ENCODE results near the gene CDK5RAP3.

DNA sequence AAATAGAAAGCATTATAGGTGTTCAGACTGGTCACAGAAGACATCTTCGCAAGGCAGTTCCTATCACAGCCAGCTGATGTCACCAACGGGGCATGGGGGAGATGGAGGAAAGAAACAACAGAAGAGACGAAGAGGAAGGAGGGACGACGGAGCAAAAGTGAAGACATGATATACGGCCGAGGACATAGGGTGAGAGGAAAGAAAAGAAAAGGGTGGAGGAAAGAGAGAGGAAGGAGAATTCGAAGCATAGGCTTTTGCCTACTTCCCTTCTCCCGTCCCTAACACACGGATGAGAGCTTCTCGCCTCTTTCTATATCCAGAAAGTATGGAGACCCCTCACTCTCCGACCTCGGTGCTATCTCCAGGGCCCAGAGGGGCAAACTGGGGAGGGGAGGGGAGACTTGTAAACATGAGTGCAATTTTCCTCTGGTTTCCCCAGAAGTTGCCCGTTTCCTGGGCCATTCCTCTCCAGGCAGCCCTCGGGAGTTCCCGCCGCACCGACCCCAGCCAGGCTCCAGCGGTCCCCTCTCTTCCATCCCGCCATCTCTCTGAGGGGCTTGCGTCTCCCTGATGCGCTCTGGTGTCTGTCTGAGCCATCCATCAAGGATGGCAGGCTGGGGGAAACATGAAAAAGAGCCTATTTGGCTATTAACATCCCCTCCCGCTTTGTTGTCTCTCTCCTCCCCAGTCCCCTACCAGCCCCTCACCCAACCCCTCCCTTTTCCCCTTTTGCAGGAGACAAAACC, 40.7 kb downstream of the CDK5RAP3 start:
- TF ChIP-seq EP300 (conservative IDR thresholded peaks at IDR 0.05; ENCODE audit: poor library complexity, severe bottlenecking): peak; percentile 49
- TF ChIP-seq, protein P1, sequence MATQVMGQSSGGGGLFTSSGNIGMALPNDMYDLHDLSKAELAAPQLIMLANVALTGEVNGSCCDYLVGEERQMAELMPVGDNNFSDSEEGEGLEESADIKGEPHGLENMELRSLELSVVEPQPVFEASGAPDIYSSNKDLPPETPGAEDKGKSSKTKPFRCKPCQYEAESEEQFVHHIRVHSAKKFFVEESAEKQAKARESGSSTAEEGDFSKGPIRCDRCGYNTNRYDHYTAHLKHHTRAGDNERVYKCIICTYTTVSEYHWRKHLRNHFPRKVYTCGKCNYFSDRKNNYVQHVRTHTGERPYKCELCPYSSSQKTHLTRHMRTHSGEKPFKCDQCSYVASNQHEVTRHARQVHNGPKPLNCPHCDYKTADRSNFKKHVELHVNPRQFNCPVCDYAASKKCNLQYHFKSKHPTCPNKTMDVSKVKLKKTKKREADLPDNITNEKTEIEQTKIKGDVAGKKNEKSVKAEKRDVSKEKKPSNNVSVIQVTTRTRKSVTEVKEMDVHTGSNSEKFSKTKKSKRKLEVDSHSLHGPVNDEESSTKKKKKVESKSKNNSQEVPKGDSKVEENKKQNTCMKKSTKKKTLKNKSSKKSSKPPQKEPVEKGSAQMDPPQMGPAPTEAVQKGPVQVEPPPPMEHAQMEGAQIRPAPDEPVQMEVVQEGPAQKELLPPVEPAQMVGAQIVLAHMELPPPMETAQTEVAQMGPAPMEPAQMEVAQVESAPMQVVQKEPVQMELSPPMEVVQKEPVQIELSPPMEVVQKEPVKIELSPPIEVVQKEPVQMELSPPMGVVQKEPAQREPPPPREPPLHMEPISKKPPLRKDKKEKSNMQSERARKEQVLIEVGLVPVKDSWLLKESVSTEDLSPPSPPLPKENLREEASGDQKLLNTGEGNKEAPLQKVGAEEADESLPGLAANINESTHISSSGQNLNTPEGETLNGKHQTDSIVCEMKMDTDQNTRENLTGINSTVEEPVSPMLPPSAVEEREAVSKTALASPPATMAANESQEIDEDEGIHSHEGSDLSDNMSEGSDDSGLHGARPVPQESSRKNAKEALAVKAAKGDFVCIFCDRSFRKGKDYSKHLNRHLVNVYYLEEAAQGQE (IDR thresholded peaks at IDR 0.05; ENCODE audit: borderline replicate concordance): no peak
